H54 (cell line): ENCODE data around the gene THOC7.
A peak's percentile ranks its signal among the peaks of the same experiment; 100 is the strongest.

Experiments used
- DNase-seq: peaks from one replicate; pipeline ENCODE4 v3.0.0; 2011; ENCODE audit warnings: low spot score, mixed read lengths; ENCODE audit not compliant: insufficient read length
- FAIRE-seq: peaks from 3 replicates; lab custom pipeline; 2011; peaks lifted over from hg19 to GRCh38; lab: Jason Lieb, UNC
- POLR2A ChIP-seq: IDR thresholded peaks from 2 replicates; pipeline ENCODE4 v1.6.1; 2011; ENCODE audit warnings: low read depth, mild to moderate bottlenecking, low read length

Gene THOC7

GRCh38 chr3:63863150-63864007, at the start of gene THOC7, which contains the start of gene ATXN7:
TSS of gene THOC7 (minus strand) at chr3:63863805. CDS start at chr3:63863790, 15 bp downstream.
TSS of gene ATXN7 (plus strand) at chr3:63863867. CDS start at chr3:63912599, 48,732 bp downstream.
- TF ChIP-seq POLR2A: peak; percentile 57
- DNase-seq (peak; percentile 61), FAIRE-seq (no peak)

GRCh38 chr3:63912768-63913588, 49.4 kb upstream of the THOC7 start:
- FAIRE-seq (peak; percentile 62), DNase-seq (peak; percentile 62)
- TF ChIP-seq POLR2A: no peak

GRCh38 chr3:63911873-63912767, 48.5 kb upstream of the THOC7 start, which contains the start of gene SCAANT1:
TSS of gene SCAANT1 (minus strand) at chr3:63912383.
- no peak for FAIRE-seq
- DNase-seq: peak; percentile 84
- peak; percentile 56; the same call in 1 of the 2 replicates for TF ChIP-seq POLR2A

GRCh38 chr3:63911509-63911872, 47.9 kb upstream of the THOC7 start:
- FAIRE-seq (no peak), DNase-seq (peak; percentile 33)
- no peak for TF ChIP-seq POLR2A

- FAIRE-seq (peak; percentile 57), DNase-seq (no peak)
- no peak for TF ChIP-seq POLR2A
Measured at GRCh38 chr3:63910891-63911290, 47.3 kb upstream of the THOC7 start.

GRCh38 chr3:63910001-63910400, 46.4 kb upstream of the THOC7 start:
- no peak for DNase-seq
- no peak for TF ChIP-seq POLR2A
- no peak for FAIRE-seq

- no peak for DNase-seq
- peak; percentile 80 for FAIRE-seq
- TF ChIP-seq POLR2A: no peak
Measured at GRCh38 chr3:63909431-63909830, 45.8 kb upstream of the THOC7 start.

- TF ChIP-seq POLR2A: no peak
- DNase-seq: no peak
Measured at GRCh38 chr3:63908776-63909175, 45.2 kb upstream of the THOC7 start.

GRCh38 chr3:63908081-63908736, 44.6 kb upstream of the THOC7 start:
- FAIRE-seq (peak; percentile 30), DNase-seq (no peak)
- TF ChIP-seq POLR2A: no peak

More at GRCh38 chr3:63908776-63909175, 45.2 kb upstream of the THOC7 start:
- FAIRE-seq: peak; percentile 45

GRCh38 chr3:63905731-63906620, 42.4 kb upstream of the THOC7 start:
- no peak for TF ChIP-seq POLR2A
- DNase-seq (no peak), FAIRE-seq (peak; percentile 62)

GRCh38 chr3:63900459-63900858, 36.9 kb upstream of the THOC7 start:
- no peak for FAIRE-seq
- DNase-seq: no peak
- TF ChIP-seq POLR2A: no peak

GRCh38 chr3:63900010-63900409, 36.4 kb upstream of the THOC7 start:
- no peak for TF ChIP-seq POLR2A
- no peak for DNase-seq
- FAIRE-seq: no peak
